T1000 (cell line): ENCODE data around the gene P2RX2.

Experiments used
- DNase-seq: peaks from one replicate; lab custom pipeline; 2025; ENCODE audit warnings: mixed read lengths; lab: John Stamatoyannopoulos, UW

Gene P2RX2

GRCh38 chr12:132662901-132663755 lies 44.6 kb downstream of the P2RX2 start:
- no peak for DNase-seq

- no peak for DNase-seq
These were observed 45.9 kb downstream of the P2RX2 start for GRCh38 chr12:132664206-132665148.

GRCh38 chr12:132665149-132665491 lies 46.5 kb downstream of the P2RX2 start:
- no peak for DNase-seq

GRCh38 chr12:132665794-132666193 lies 47.2 kb downstream of the P2RX2 start:
- DNase-seq: no peak

- DNase-seq: no peak
These were observed 49.9 kb downstream of the P2RX2 start for GRCh38 chr12:132668191-132669088.

- DNase-seq: no peak
These were observed 50.7 kb downstream of the P2RX2 start for GRCh38 chr12:132669166-132669879.
